Hepatocyte (in vitro differentiated cells): ENCODE data around the gene PADI4. TPM values are rescaled to one million over a fixed set of nuclear protein-coding genes. Genes with fewer than 3 reads are reported as not detected.

Experiments used
- DNase-seq: peaks from one replicate; pipeline ENCODE4 v3.0.0-alpha.2; 2016; ENCODE audit warnings: low spot score
- H2AFZ ChIP-seq: fragments of 200-600 bp; sonication (generic); 2 replicates; pipeline ENCODE4 v1.6.0; 2016; ENCODE audit warnings: antibody characterized with exemption, mild to moderate bottlenecking
- H3K27ac ChIP-seq: fragments of 200-600 bp; sonication (generic); 2 replicates; pipeline ENCODE4 v1.5.1; 2016; ENCODE audit warnings: mild to moderate bottlenecking
- H3K27me3 ChIP-seq: fragments of 200-600 bp; sonication (generic); 2 replicates; pipeline ENCODE4 v1.6.1; 2016
- H3K36me3 ChIP-seq: fragments of 200-600 bp; sonication (generic); replicated peaks from 2 replicates; pipeline ENCODE4 v1.5.1; 2016; ENCODE audit warnings: low read depth; ENCODE audit not compliant: insufficient read depth
- H3K4me1 ChIP-seq: fragments of 200-600 bp; sonication (generic); 2 replicates; pipeline ENCODE4 v1.5.1; 2016; ENCODE audit warnings: mild to moderate bottlenecking, moderate library complexity; ENCODE audit not compliant: insufficient read depth
- H3K4me2 ChIP-seq: fragments of 200-600 bp; sonication (generic); 2 replicates; pipeline ENCODE4 v1.6.0; 2016
- H3K4me3 ChIP-seq: fragments of 200-600 bp; sonication (generic); 2 replicates; pipeline ENCODE4 v1.5.1; 2016; ENCODE audit warnings: mild to moderate bottlenecking
- H3K79me2 ChIP-seq: fragments of 200-600 bp; sonication (generic); 2 replicates; pipeline ENCODE4 v1.6.0; 2017; ENCODE audit warnings: mild to moderate bottlenecking
- H3K9me2 ChIP-seq: fragments of 200-600 bp; sonication (generic); replicated peaks from 2 replicates; pipeline ENCODE4 v1.6.0; 2017; ENCODE audit warnings: mild to moderate bottlenecking; ENCODE audit not compliant: insufficient read depth
- H3K9me3 ChIP-seq: fragments of 200-600 bp; sonication (generic); 2 replicates; pipeline ENCODE4 v1.5.1; 2016; ENCODE audit warnings: low read depth, mild to moderate bottlenecking
- H4K20me1 ChIP-seq: fragments of 200-600 bp; sonication (generic); 2 replicates; pipeline ENCODE4 v1.6.0; 2016; ENCODE audit warnings: mild to moderate bottlenecking; ENCODE audit not compliant: insufficient read depth, poor library complexity, severe bottlenecking
- CTCF ChIP-seq: fragments of 200-600 bp; sonication (generic); IDR thresholded peaks from 2 replicates; pipeline ENCODE4 v1.5.1; 2016; ENCODE audit warnings: antibody characterized with exemption, mild to moderate bottlenecking; ENCODE audit not compliant: poor library complexity
- EZH2 ChIP-seq: fragments of 200-600 bp; sonication (generic); IDR thresholded peaks from 2 replicates; pipeline ENCODE4 v1.6.1; 2016; ENCODE audit warnings: antibody characterized with exemption, mild to moderate bottlenecking, borderline replicate concordance
- EZH2phosphoT487 ChIP-seq: fragments of 200-600 bp; sonication (generic); IDR thresholded peaks from one replicate; pipeline ENCODE4 v1.6.1; 2018; ENCODE audit warnings: antibody characterized with exemption, mild to moderate bottlenecking, low read depth, moderate library complexity; ENCODE audit not compliant: unreplicated experiment, severe bottlenecking
- WGBS: methylation state at CpG from one replicate; pipeline ENCODE4 v1.1.6; 2016; ENCODE audit warnings: low lambda C conversion rate; ENCODE audit errors: missing lambda C conversion rate; 5-methylcytosine and 5-hydroxymethylcytosine counted together
- polyA plus RNA-seq: library from polyadenylated mRNA; unstranded; fragments of >200 nt; fragmentation: Nextera tagmentation; extraction: Ambion mirVana; gene quantifications from 2 replicates; pipeline ENCODE4 v1.2.1, GENCODE V29; 2016
- total RNA-seq: library from RNA; depleted of rRNA; stranded (reverse); fragments of >200 nt; gene quantifications from 2 replicates; pipeline ENCODE4 v1.2.3, GENCODE V29; 2014

The PADI4 gene
- total and polyA plus RNA-seq, 2 experiments from 2014 or later: not detected

- Histone ChIP-seq H3K4me3 (no peak overlapping the region), H2AFZ (no peak overlapping the region), H3K79me2 (no peaks in the 10 kb centered on the region), H3K9me3 (no peaks in the 10 kb centered on the region), H3K4me2 (no peak overlapping the region), H3K27ac (no peak overlapping the region), H4K20me1 (no peaks in the 10 kb centered on the region), H3K27me3 (peaks cover 2% of the 10 kb centered on the region), H3K36me3 (no peaks in the 10 kb centered on the region), H3K9me2 (no peaks in the 10 kb centered on the region), H3K4me1 (no peaks in the 10 kb centered on the region)
- WGBS: 89% methylated on average over 14 of the region's 14 CpGs
- DNase-seq: no peak
- TF ChIP-seq EZH2phosphoT487 (no peak), EZH2 (no peak), CTCF (no peak)
These were observed 28.8 kb upstream of the PADI4 start for GRCh38 chr1:17278996-17279830.

GRCh38 chr1:17280436-17280835, 27.6 kb upstream of the PADI4 start:
- H3K79me2 ChIP-seq: no peaks in the 10 kb centered on the region
- no peaks in the 10 kb centered on the region for H3K9me2 ChIP-seq
- TF ChIP-seq EZH2phosphoT487 (no peak), EZH2 (no peak), CTCF (no peak)
- H3K36me3 ChIP-seq: no peaks in the 10 kb centered on the region
- no peak overlapping the region for H3K27ac ChIP-seq
- 85% methylated on average over 7 of the region's 7 CpGs for WGBS
- DNase-seq: no peak
- peaks cover 3% of the 10 kb centered on the region for H3K27me3 ChIP-seq
- no peak overlapping the region for H2AFZ ChIP-seq
- no peaks in the 10 kb centered on the region for H4K20me1 ChIP-seq
- no peak overlapping the region for H3K4me2 ChIP-seq
- no peaks in the 10 kb centered on the region for H3K9me3 ChIP-seq
- H3K4me1 ChIP-seq: no peaks in the 10 kb centered on the region
- no peak overlapping the region for H3K4me3 ChIP-seq

- TF ChIP-seq EZH2 (no peak), CTCF (no peak), EZH2phosphoT487 (no peak)
- no peaks in the 10 kb centered on the region for H3K4me1 ChIP-seq
- DNase-seq: no peak
- no peak overlapping the region for H3K4me3 ChIP-seq
- no peaks in the 10 kb centered on the region for H3K9me2 ChIP-seq
- no peaks in the 10 kb centered on the region for H3K36me3 ChIP-seq
- peaks cover 3% of the 10 kb centered on the region for H3K27me3 ChIP-seq
- no peaks in the 10 kb centered on the region for H3K9me3 ChIP-seq
- 85% methylated on average over 2 of the region's 2 CpGs for WGBS
- H2AFZ ChIP-seq: no peak overlapping the region
- no peak overlapping the region for H3K4me2 ChIP-seq
- H3K27ac ChIP-seq: no peak overlapping the region
- H4K20me1 ChIP-seq: no peaks in the 10 kb centered on the region
- no peaks in the 10 kb centered on the region for H3K79me2 ChIP-seq
These were observed 27.1 kb upstream of the PADI4 start for GRCh38 chr1:17280894-17281293.
